Fibroblast of skin of right quadriceps (primary cell): ENCODE measurements around the gene BRD3.

Source experiments
- DNase-seq: peaks from one replicate; pipeline ENCODE4 v3.0.0-alpha.2; 2013

Gene BRD3

DNA sequence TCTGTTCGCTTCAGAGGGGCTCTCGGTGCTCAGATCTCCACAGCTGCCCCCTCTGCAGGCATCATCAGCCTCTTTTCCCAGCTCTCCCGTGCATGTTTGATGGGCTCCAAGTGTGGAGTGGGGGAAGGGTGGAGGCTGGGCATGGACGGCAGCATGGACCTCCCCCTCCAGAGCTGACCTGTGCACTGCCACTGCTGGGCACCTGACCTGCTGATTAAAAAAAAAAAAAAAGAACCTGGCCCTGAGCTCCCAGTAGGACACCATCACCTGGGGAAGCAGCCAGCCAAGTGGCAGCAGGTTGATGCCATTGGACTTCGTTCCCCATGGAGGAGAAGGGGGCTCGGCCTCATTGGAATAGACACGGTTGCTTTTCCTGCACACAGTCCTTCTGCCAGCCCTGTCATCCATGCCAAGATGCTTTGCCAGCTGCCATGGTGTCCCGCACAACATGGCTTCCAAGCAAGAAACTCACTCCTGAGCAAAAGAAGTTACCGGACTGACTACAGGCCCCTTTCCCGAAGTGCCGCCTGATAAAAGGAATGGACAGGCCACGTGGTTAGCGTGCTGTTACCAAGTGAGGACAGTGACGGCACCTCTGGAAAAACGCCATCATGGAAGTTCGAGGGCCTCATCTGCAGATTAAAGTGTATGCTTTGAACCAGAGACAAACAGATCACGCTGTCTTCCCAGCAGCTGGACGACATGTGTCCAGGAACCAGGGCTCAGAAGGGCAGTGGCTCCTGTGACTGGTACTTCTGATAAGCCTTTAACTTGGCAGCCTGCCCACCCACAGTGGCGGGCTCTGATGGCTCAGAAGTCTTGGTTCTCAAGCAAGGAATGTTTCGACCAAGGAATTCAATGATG lies 57.3 kb downstream of the BRD3 start:
- DNase-seq = no peak

DNA sequence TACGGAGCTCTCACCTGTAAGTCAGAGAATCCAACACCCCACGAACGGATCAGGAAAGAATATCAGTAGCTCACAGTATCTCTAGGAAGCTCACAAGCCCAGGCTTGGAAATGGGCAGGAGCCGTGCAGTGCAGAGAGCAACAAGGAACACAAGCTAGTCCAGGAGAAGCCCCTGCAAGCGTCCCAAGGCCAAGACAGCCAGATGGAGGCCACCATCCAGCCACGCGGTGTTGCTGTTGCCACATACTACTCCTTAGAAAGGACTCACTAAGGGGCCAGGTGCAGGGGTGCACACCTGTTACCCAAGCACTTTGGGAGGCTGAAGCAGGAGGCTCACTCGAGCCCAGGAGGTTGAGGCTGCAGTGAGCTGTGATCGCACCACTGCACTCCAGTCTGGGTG lies 60.3 kb downstream of the BRD3 start:
- DNase-seq = no peak

DNA sequence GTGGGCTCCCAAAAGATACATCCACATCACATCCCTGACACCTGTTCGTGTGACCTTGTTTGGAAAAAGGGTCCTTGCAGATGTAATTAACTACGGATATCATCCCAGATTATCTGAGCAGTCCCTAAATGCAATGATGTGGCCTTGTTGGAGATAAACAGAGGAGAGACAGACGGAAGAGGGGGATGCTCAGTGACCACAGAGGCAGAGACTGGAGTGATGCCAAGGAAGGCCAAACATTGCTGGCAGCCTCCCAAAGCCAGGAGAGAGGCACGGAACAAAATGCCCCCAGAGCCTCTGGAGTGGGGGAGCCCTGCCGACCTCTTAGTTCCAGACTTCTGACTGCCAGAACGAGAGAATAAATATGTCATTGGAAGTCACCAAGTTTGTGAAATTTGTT lies 60.7 kb downstream of the BRD3 start:
- no peak for DNase-seq

DNA sequence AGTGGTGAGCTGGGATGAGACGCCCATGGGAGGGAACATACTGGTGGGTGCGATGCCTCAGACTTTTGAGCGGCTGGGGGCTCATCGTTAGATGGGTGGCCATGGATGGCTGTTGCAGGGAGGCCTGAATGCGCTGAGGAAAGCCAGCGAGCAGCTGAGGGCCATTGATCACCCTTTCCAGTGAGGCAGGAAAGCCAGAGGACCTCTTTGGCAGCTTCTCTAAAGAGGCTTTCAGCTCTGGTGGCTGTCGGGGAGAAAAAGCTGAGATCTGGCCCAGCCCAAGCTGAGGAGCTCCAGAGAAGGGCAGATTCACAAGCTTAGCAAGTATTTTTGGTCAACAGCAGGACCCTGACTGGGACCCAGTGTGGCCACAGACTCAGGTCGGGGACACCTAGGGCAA lies 62.4 kb downstream of the BRD3 start:
- DNase-seq = no peak

DNA sequence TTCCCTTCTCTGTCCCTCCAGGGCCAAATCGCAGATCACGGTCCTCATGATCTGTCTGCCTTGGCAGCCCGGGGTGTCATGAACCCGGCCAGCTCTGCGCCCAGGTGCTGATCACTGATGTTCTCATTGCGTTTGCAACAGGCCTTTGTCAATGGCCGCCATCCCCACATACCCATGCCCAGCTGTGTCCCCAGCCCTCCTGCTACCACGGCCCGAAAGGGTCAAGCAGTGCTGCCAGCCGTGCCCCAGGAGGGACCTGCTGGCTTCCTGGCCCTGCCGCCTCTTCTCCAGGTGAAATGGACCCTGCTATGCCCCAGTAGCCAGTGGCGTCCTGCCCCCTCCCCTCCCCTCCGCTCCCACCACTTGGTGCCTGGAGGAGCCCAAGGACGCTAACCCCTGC lies 62.9 kb downstream of the BRD3 start:
- no peak for DNase-seq

DNA sequence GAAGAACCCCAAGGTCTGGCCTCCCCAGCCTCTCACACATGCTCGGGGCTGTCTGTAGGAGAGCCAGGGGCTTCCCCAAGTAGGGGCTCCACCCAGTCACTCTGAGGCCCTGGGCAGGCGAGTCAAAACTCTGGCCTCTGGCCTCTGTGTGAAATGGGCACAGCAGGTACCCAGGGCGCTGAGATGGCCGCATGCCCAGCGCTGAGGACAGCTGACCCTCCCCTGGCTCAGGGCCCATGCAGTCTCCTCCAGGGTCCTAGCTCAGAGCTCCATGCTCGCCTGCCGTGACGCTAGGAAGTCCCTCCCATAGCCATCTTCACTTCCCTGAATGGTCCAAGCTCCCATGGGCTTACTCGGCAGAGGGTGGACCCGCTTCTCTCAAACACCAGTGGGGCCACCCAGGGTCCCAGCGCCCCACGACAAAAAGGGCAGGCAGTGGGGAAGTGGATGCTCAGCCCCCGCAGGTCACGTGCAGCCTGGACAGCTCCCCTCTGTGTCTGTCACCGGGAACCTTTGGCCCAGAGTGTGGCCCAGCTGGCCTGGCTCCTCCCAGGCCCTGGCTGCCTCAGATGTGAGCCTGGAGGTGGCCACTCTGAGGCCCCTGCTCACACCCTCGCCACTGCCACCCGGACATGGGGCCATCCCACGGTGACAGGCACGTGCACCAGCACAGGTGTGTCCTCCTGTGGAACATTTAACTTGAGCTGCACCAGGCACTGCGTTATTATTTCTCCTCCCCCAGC lies 63.5 kb downstream of the BRD3 start:
- DNase-seq = no peak

DNA sequence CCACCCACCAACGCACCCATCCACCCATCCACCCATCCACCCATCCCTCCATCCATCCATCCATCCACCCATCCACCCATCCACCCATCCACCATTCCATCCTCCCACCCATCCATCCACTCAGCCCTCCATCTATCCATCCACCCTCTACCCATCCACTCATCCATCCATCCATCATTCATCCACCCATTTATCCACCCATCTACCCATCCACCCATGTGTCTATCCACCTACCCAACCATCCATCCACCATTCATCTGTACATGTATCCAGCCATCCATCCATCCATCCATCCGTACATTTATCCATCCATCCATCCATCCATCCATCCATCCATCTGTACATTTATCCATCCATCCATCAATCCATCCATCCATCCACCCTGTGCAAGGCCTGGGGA lies 64.6 kb downstream of the BRD3 start:
- DNase-seq = no peak

DNA sequence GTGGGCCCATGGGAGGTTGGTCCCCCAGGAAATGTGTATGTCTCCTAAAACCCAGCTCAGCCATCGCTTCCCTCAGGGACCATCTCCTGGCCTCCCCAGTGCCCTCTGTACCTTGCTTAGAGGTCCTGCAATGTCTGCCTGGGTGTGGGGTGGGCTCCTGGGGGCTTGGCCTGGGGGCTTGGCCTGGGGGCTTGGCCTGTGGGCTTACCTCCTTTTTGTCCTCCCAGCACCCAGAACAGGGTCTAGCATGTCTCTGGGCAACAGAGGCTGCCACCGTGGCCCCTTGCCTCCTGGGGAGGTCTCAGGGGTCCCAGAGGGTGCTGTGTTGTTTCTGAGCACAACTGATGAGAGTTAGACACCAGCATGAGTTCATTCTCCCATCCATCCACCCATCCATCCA lies 65.0 kb downstream of the BRD3 start:
- no peak for DNase-seq

DNA sequence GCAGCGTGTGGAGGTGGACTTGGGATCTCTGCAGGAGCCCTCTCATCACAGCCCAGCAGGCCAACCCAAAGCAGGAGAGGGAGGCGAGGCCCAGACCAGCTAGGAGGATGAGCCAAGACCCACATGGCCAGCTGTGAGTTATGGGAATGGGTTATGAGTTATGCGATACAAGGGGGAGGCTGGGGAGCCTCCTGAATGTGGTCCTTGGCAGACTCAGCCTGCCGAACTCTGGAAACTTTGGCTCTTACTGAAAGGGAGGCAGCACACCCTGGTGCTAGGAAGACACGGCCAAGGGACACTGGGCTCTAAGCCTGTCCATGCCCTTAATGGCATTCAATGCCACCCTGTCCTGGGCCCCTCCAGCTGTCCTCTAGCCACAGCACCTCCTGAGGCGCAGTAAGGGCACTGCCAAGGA lies 68.0 kb downstream of the BRD3 start:
- no peak for DNase-seq

DNA sequence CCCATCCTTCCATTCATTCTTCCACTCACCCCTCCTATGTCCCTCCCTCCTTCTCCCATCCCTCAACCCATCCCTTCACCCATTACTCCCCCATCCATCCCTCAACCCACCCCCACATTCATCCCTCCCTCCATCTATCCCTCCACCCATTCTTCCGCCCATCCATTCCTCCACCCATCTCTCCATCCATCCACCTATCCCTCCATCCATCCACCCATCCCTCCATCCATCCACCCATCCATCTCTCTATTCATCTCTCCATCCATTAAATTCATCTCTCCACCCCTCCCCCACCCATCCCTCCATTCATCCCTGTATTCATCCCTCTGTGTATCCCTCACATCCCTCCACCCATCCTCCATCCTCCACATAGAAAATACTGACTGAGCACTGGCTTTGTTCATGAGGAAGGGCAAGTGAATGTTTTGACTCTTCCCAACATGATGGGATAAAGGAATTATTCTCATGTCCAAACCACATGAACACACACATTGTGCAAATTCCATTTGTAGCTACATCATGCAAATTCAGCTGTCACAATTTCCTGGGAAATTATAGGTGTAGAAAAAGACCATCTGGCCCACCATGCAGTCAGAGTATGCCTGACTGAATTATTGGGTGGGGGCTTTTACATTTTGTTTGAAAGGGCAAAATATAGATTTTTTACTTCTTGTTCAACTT lies 68.8 kb downstream of the BRD3 start:
- peak; percentile 52 for DNase-seq

DNA sequence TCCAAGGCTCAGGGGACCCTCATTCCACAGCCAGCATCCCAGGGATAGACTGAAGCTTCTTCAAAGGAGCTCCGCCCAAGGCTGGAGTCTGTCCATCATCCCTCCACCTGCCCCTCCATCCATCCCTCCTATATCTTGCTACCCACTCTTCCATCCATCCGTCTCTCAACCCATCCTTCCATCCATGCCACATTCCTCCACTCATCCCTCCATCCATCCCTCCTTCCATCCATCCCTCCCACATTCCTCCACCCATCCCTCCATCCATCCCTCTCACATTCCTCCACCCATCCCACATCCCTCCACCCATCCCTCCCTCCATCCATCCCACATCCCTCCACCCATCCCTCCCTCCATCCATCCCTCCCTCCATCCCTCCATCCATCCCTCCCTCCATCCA lies 70.2 kb downstream of the BRD3 start:
- DNase-seq = no peak

DNA sequence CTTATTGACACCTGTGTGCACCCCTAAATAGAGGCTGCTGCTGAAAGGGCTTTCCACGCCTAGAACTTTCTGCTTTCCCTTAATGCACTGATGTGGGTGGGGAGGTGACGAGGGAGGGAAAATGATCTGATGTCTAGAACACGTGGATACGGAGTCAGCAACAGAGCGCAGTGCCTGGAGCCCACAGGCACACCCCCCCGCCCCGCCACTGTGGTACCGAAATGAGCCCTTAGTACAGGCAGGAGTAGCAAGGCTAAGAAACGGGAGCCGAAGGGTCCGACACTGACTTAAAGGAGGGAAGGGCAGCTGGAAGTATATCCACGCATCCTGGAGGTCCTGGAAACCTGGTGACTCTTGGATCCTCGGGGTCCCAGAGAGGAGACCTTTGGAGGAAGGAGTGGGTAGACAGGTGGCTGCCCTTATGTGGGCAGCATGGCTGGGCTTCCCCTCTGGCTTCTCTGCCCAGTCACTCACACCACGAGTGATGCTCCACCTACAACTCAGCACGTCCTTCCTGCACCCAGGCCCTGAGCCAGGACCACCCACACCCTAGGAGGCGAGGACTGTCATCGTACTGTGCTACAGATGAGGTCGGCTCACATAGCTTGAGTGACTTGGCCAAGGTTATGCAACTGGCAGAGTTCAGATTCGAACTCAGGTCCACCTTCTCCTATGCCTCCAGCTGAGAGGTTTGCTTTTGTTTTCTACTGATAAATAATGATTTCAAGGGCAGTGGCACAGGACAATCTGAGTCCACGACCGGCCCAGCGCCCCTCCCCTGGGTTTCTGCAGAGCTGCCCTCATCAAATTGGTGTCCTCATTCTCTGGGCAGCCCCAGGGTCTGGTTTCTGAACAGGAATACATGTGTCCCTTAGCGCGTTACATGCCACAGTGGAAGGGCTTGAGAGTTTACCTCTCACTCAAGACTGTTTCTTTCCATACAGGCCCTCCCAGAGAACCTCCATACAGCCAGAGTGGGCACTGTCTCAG lies 71.0 kb downstream of the BRD3 start:
- DNase-seq = no peak

DNA sequence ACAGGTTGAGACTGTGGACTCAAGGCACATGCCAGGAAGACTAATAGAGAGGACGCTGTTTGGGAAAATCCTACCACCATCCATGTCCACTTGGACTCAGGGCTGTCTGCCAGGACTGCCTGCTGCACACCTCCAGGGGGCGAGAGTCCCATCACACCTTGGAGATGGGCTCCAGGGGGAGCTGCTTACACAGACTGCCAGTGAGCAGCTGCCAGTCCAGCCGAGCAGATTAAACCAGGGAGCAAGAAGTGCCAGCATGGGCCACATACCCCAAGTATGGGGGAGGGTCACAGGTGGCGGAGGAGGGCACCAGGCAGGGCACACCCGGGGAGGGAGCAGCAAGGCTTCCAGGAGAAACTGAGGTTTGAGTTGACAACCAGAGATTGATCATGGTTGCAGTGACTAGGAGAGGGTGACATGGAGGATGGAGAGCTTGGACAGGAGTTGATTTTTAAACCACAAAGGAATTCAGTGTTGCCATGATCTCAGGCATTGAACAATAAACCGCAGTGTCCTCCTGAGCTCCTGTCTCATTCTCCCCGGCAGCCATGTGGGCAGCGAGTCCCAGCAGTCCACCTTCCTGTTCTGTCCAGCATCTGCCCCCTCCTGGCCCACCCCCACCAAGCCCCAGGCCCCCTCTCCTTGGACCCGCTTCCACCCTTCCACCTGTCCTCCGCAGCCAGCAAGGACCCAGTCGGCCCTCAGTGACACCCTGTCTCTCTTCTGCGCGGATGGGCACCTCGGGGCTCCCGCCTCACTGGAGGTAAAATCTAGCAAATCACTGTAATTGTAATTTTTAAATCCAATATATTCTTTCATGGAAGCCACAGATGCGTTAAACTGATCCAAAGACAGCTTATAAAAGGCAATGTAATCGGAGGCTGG lies 72.6 kb downstream of the BRD3 start:
- no peak for DNase-seq

DNA sequence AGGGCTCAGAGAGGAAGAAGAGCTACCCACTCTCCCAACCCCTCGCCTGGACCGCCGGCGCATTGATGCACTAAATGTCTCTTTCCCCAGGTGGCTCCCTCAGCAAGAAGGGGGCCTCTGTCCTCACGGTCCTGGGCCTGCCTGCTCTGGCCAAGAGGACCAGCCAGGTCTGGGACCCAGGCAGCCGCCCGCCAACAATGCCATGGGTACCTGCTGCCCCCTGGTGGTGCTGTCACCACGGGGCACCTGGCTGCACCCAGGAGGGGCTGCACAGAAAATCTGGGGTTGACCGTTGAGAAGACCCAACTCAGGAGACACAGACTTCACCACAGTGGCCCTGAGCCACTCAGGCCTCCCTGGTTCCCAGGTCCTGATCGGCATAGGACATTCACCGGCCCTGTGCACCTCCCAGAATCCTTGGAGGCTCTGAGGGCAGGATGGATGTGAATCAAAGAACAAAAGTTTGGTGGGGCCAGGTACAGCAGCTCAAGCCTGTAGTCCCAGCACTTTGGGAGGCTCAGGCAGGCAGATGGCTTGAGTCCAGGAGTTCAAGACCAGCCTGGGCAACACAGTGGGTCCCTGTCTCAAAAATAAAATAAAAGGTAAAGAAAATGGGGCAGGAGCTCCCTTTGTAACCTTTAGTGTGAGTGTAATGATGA lies 73.3 kb downstream of the BRD3 start:
- peak; percentile 54 for DNase-seq

DNA sequence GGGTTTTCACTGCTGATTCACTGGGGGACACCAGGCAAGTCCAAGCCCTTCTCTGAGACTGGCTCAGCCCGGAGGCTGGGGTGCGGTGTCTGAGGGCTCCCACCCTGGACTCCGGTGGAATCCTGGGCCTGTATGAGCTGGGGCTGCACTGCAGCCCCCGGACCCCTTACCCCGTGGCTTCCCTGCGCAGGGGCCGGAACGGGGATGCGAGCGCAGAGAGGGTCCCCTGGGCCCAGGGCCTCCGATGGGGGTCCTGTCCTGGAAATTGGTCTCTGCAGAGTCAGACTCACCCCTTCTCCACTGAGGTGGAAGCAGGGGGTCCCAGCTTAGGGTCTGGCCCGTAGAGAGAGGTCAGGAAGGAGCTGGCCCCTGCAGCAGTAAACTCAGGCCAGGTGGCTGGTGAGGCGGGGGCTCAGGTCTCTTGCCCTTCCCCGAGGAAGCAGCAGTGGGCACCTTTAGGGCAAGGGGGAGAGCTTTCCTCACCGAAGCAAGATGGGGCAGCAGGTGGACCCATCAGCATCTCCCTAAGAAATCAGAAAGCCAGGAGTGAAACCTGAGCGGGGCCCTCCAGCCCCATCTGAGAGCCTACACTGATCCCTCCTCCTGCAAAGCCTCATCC lies 74.1 kb downstream of the BRD3 start:
- no peak for DNase-seq

DNA sequence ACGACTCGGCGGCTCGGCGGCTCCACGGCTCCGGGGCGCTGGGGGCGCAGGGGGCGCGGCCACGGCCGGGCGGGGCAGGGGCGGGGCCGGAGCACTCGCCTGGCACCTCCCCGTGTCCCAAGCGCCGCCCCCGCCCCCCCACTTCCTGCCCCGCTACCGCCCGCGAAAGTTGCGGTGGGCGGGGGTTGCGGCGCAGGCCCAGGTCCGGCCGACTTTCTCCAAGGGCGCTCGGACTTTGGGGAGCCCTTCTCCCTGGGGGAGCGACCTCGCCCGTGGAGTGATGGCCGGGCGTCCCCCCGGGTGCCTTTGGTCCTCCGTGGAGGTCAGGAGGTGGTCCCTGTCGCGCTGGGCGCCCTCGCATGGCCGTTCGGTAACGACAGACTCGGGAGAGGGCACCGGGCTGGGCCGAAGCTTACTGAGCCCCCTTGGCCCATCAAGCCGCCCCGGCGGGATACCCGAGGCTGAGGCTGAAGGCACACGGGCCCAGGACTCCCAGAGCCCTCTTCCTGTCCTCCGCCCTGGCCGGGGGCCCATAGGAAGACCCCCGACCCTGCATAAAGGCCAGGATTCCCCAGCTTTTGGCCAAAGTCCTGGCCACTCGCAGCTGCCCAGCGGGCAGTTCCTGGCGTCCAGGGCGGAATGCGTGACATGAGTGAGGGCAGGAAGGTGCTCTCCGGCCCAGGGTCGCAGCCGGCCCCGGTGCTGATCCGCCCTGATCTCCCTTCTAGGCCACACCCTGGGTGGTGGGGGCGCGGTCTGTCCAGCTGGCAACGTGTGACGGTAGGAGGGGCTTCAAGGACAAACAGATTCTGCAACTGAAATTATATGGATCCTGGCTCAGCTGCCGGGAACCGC lies 74.8 kb downstream of the BRD3 start:
- peak; percentile 90 for DNase-seq

DNA sequence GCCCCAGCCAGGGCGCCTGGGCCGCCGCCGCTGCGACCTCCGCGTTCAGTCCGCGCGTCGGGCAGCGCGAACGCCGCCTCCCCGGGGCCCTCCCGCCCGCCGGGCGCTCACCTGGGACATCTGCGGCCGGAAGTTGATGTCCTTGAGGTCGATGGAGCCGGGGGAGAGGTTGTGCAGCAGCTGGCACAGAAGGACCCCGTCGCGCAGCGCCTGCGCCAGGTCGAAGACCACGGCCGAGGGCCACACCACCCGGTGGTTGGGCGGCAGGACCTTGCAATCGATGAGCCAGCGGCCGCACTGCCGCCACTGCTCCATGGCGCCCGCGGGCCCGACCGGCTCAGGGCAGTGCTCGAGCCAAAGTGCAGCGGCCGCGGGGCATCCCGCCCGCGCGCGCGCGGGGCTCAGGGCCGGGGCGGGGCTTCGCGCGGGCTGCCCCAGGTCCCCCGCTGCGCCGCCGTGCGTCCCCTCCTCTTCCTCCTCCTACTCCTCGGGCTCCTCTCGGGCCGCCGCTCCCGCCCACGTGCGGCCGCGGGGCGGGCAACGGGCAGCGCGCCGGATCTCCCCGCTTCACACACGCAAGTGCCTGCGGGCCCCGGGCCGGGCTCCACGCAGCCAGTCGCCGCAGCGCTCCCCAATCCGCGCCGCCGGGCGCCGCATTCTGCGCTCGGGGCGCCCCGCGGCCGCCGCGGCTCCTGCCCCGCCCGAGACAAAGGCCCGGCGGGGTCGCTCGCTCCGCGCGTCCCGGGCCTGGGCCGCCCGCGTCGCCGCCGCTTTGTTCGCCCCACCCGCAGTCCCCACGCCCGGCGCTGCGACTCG lies 75.7 kb downstream of the BRD3 start, which contains the start of gene VAV2:
Gene VAV2, minus strand, starts transcription at position 361 of the 816 bp plus-strand sequence. Its CDS starts 46 bp downstream, at position 315.
- DNase-seq = peak; percentile 57

DNA sequence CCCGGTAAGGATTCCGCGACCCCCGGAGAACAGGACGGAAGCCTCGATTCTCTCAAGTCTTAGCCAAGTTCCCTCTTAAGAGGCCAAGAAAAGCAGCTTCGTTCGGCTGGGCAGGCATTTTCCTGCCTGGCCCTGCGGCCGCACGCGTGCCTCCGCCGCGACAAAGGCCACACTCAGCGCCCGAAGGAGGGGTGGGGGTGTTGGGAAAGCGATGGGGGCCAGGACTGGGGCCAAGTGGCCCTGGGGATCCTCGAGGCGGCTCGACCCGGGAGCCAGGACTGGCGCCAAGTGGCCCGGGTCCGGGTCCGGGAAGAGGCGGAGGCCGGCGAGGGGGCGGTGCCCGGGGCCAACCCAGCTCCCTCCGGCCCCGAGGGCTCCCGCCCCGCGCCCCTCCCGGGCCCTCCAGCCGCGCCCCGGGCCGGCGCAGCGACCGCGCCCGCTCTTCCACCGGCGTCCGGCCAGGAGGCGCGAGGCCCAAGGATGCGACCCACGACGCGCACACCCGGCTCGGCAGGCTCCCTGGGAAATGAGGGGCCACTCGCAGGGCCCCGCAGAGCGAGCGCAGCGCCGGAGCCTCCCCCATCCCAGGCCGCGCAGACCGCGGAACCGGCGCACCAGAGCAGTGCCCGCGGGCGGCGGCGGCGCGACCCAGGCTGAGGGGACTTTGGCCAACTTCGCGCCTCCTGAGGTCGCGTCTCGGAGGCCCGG lies 76.5 kb downstream of the BRD3 start:
- DNase-seq = no peak
